GM18517 (cell line): ENCODE data around the gene RFX5.
"Not testable (repeated sequence)": the region's sequence is repeated elsewhere in the genome, so short reads cannot be mapped to it uniquely, and the experiment has no call there.

Experiments used
- ATAC-seq: cut with Tn5 transposase; IDR thresholded peaks from one replicate; pipeline ENCODE4 v1.9.1; 2021; ENCODE audit warnings: mild to moderate bottlenecking, moderate library complexity; ENCODE audit not compliant: unreplicated experiment

The RFX5 gene

GRCh38 chr1:151346769-151347522, at the start of gene RFX5:
TSS of gene RFX5 (minus strand) at chr1:151347252. CDS start at chr1:151346320, 932 bp downstream.
- ATAC-seq: peak; percentile 94

DNA sequence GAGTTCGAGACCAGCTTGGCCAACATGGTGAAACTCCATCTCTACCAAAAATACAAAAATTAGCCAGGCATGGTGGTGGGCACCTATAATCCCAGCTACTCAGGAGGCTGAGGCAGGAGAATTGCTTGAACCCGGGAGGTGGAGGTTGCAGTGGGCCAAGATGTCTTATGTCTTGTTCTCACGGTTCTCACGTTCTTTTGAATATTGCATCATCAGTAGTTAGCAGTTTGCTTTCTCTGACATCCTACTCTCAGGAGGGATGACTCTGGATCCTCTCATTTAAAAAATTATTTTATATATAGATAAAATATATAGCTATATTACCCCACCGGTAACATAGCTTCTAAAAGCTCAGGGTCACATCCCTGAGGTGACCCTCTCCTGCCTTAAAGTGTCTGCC, 49.2 kb upstream of the RFX5 start:
- not testable (repeated sequence) for ATAC-seq

DNA sequence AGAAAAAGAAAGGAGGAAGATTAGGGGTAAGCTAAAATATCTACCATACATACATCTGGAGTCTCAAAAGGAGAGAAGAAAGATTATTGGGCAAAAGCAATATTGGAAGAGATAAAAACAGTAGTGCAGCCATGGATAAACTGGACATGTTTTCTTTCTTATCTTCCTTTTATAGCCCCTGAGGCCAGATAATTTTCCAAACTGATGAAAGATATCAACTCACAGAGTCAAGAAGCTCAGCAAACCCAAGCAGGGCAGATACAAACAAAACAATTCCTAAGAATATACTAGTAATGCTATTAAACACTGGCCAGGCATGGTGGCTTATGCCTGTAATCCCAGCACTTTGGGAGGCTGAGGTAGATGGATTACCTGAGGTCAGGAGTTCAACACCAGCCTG, 46.5 kb upstream of the RFX5 start:
- ATAC-seq: no peak

DNA sequence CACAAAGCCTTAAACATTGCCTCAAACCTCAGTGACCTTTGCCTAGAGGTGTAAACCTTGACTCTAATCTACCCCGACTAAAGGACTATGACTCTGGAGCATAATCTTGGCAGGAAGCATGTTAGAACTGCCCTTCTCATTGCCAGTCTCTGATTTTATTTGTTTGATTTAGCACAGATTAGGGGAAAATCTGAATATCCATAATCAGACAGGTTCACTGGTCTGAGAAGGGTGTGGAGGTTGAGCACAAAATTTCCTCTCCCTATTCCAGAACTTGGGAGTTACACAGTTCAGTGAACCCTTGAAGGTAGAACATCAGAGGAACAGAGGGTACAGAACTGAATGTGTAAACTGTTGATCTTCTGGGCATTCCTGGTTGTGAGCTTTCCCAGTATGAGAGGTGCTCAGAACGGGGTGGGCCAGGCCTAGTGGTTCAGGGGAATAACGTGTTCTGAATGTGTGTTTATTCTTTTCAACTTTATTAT, 44.1 kb upstream of the RFX5 start:
- no peak for ATAC-seq

GRCh38 chr1:151390221-151391078, 43.4 kb upstream of the RFX5 start:
- ATAC-seq: not testable (repeated sequence)

- ATAC-seq: no peak
Measured at GRCh38 chr1:151386002-151386401, 39.0 kb upstream of the RFX5 start.

- ATAC-seq: no peak
Measured at GRCh38 chr1:151384584-151384983, 37.5 kb upstream of the RFX5 start.

GRCh38 chr1:151377150-151377884, 30.3 kb upstream of the RFX5 start:
- ATAC-seq: no peak

GRCh38 chr1:151373196-151373595, 26.1 kb upstream of the RFX5 start:
- no peak for ATAC-seq

GRCh38 chr1:151372058-151372934, 25.2 kb upstream of the RFX5 start, which contains the start of gene SELENBP1:
TSS of gene SELENBP1 (minus strand) at chr1:151372705. CDS start at chr1:151372641, 64 bp downstream.
- no peak for ATAC-seq

- ATAC-seq: no peak
Measured at GRCh38 chr1:151371370-151372057, 24.5 kb upstream of the RFX5 start.

GRCh38 chr1:151370211-151370911, 23.3 kb upstream of the RFX5 start:
- no peak for ATAC-seq

- ATAC-seq: no peak
Measured at GRCh38 chr1:151369621-151370048, 22.6 kb upstream of the RFX5 start.

DNA sequence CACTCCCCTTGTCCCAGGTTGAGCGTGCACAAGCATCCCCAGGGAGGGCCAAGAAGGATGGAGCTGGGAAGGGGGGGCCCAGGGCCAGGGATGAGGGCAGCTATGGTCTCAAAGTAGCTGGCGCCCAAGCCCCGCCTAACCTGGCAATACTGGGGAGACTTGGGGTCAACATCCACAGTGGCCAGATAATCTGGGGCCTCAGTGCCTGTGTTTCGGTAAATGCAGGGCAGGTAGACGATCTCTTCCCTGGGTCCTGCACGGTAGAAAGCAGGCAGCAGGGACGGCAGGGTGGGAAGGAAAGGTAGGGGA, 22.2 kb upstream of the RFX5 start:
- ATAC-seq: no peak

DNA sequence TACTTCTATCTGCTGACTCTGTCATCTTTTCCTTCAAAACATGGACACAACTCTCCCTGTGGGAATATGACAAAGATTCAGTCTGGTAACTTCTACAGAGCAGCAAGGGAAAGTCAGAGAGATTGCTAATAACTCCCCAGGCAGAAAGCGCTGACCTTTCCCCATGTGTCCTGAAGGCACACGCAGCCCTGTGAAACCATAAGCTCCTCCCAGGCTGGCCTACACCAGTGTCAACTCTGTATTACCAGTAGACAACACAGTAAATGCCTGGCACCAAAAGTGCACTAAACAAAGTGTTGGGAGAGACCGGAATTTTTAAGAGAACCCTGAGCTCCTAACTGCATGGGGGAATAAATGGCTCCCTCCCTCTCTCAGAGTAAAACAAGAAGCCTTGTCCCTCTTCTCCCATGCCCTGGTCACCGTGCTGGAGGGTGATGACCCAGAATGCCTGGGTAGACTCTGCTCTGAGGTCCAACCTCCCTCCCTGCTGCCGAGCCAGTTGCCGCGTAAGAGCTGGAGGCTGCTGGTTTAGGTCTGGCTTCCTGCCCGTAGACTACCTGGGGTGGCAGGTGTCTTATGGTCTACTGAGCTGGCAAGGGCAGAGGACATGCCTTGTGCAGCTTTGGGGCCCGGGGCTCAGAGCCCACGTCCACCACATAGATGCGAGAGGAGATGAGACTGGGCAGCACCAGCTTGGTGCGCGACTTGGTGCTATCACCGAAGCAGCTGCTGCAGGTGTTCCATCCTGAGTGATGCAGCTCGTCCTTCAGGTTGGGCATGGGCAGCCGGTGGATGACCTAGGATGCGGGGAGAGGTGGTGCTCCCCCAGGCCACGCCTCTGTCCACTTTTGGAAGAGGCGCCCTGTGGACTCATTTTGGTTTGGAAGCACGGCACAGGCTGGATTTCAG, 21.6 kb upstream of the RFX5 start:
- ATAC-seq: no peak

GRCh38 chr1:151367658-151368392, 20.8 kb upstream of the RFX5 start:
- no peak for ATAC-seq

DNA sequence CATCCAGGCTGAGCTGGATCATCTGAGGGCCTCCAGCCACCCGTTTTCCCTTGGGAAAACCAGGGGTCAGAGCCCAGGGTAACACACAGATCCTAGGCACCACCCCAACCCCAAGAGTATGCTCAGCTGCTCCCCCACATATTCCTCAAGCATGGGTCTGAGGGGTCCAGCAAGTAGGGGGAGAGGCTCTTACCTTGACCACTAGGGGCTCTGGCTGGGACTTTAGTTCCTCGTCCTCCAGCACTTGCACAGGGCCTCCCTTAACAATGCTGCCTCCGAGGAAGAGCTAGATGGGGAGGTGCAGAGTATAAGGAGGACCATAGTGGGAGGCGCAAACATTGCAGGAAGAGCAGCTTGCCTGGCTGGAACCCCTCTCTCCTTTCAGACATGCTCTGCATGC, 17.9 kb upstream of the RFX5 start:
- no peak for ATAC-seq
